Fibroblast of mammary gland (primary cell): ENCODE results near the gene GFY.
A peak's percentile ranks its signal among the peaks of the same experiment; 100 is the strongest.

Experiments used
- DNase-seq: peaks from one replicate; pipeline ENCODE4 v3.0.0-alpha.2; 2010; ENCODE audit warnings: low read depth
- H3K4me3 ChIP-seq: 2 replicates; pipeline ENCODE4 v1.5.1; 2011; ENCODE audit warnings: low read depth, mild to moderate bottlenecking, low read length, moderate library complexity; ENCODE audit not compliant: control insufficient read depth
- CTCF ChIP-seq: conservative IDR thresholded peaks from 2 replicates; pipeline ENCODE4 v1.5.1; 2011; ENCODE audit warnings: low read depth, low read length, inconsistent platforms; ENCODE audit not compliant: control insufficient read depth, insufficient read depth

GFY gene

GRCh38 chr19:49415102-49415809 is 9.9 kb upstream of the GFY start:
- DNase-seq, result peak; percentile 83
- H3K4me3 ChIP-seq, result no peak overlapping the region
- TF ChIP-seq CTCF, result no peak

GRCh38 chr19:49415810-49416200 is 9.4 kb upstream of the GFY start:
- no peak for TF ChIP-seq CTCF
- no peak for DNase-seq
- H3K4me3 ChIP-seq, result no peak overlapping the region

- TF ChIP-seq CTCF, result no peak
- DNase-seq, result no peak
- H3K4me3 ChIP-seq, result no peak overlapping the region
These were observed 8.1 kb upstream of the GFY start for GRCh38 chr19:49417088-49417487.

GRCh38 chr19:49418511-49418910 is 6.7 kb upstream of the GFY start:
- no peak overlapping the region for H3K4me3 ChIP-seq
- TF ChIP-seq CTCF, result no peak
- no peak for DNase-seq

GRCh38 chr19:49419173-49419572 is 6.0 kb upstream of the GFY start:
- H3K4me3 ChIP-seq, result no peak overlapping the region
- no peak for TF ChIP-seq CTCF
- DNase-seq, result no peak

- no peak overlapping the region for H3K4me3 ChIP-seq
- no peak for DNase-seq
- no peak for TF ChIP-seq CTCF
These were observed 5.0 kb upstream of the GFY start for GRCh38 chr19:49420227-49420626.
